B cell (primary cell): ENCODE measurements around the gene CUEDC2. TPM values are rescaled to one million over a fixed set of nuclear protein-coding genes. Genes with fewer than 3 reads are reported as not detected.

Experiments used
- ATAC-seq: fragments of 200-7000 bp; cut with Tn5 transposase; one replicate; pipeline ENCODE4 v1.10.0; 2021; ENCODE audit warnings: low read depth, mild to moderate bottlenecking, moderate number of reproducible peaks, moderate library complexity
- CTCF ChIA-PET: fragments of 350-600 bp; sonication (Branson Sonifier 250); formaldehyde crosslinking; loops from one replicate; lab custom pipeline; 2021; ENCODE audit warnings: antibody characterized with exemption, inconsistent platforms; lab: Charles Lee
- POLR2A ChIA-PET: fragments of 350-600 bp; sonication (Branson Sonifier 250); formaldehyde crosslinking; loops from one replicate; lab custom pipeline; 2021; ENCODE audit warnings: antibody characterized with exemption; lab: Charles Lee
- DNase-seq: peaks from one replicate; pipeline ENCODE4 v3.0.0; 2013
- H2AFZ ChIP-seq: 2 replicates; pipeline ENCODE4 v1.6.1; 2012; ENCODE audit warnings: mild to moderate bottlenecking, low read depth, low read length; ENCODE audit not compliant: insufficient read depth, poor library complexity, severe bottlenecking
- H3K27ac ChIP-seq, 2 donors: 1 replicate in 1 of 2; 2 replicates in 1 of 2; pipeline ENCODE4 v1.5.1; 2012 to 2013; ENCODE audit warnings: low read length in 2 of 2, mild to moderate bottlenecking in 2 of 2, moderate library complexity in 1 of 2
- H3K27me3 ChIP-seq, 4 experiments: fragments of 200-600 bp in 1 of 4; sonication (generic) in 1 of 4; replicated peaks in 1 of 4; 1 replicate in 2 of 4; 2 replicates in 2 of 4; pipeline versions ENCODE4 v1.6.1 to v1.7.0; 2013 to 2016; ENCODE audit warnings: low read length in 3 of 4, mild to moderate bottlenecking in 2 of 4, mixed read lengths in 1 of 4, moderate library complexity in 1 of 4; ENCODE audit not compliant: insufficient read depth in 4 of 4, control insufficient read depth in 3 of 4; ENCODE audit errors: control extremely low read depth in 1 of 4
- H3K36me3 ChIP-seq, 2 experiments: replicated peaks in 1 of 2; 1 replicate in 1 of 2; 2 replicates in 1 of 2; pipeline versions ENCODE4 v1.6.1 to v1.7.1; 2013; ENCODE audit warnings: low read length in 1 of 2; ENCODE audit not compliant: insufficient read depth in 2 of 2, control insufficient read depth in 1 of 2; ENCODE audit errors: control extremely low read depth in 1 of 2, extremely low read depth in 1 of 2
- H3K4me1 ChIP-seq, 2 donors: fragments of 200-600 bp in 1 of 2; sonication (generic) in 1 of 2; 1 replicate in 1 of 2; 2 replicates in 1 of 2; pipeline versions ENCODE4 v1.5.1 to v1.6.1; 2013 to 2017; ENCODE audit warnings: low read length in 2 of 2; ENCODE audit not compliant: control insufficient read depth in 2 of 2, insufficient read depth in 2 of 2
- H3K4me2 ChIP-seq: replicated peaks from 2 replicates; pipeline ENCODE3; 2012; ENCODE audit warnings: mild to moderate bottlenecking, low read depth, low read length; ENCODE audit not compliant: poor library complexity, severe bottlenecking
- H3K4me3 ChIP-seq, 5 experiments: fragments of 200-600 bp in 1 of 5; sonication (generic) in 1 of 5; 1 replicate in 3 of 5; 2 replicates in 2 of 5; pipeline versions ENCODE4 v1.5.1 to v1.7.0; 2011 to 2016; ENCODE audit warnings: low read length in 4 of 5, mild to moderate bottlenecking in 4 of 5, low read depth in 2 of 5, control low read depth in 1 of 5, moderate library complexity in 1 of 5; ENCODE audit not compliant: insufficient read depth in 1 of 5; ENCODE audit errors: control extremely low read depth in 1 of 5, extremely low read depth in 1 of 5
- H3K79me2 ChIP-seq: fragments of 200-600 bp; sonication (generic); one replicate; pipeline ENCODE4 v1.6.0; 2016; ENCODE audit warnings: low read length; ENCODE audit not compliant: control insufficient read depth, insufficient read depth
- H3K9ac ChIP-seq: fragments of 200-600 bp; sonication (generic); 2 replicates; pipeline ENCODE4 v1.6.1; 2017; ENCODE audit warnings: mild to moderate bottlenecking, low read length, moderate library complexity
- H3K9me3 ChIP-seq, 3 donors: one replicate each; pipeline versions ENCODE4 v1.6.1 to v1.7.1; 2013; ENCODE audit warnings: low read length in 2 of 3; ENCODE audit not compliant: control insufficient read depth in 2 of 3, insufficient read depth in 1 of 3; ENCODE audit errors: control extremely low read depth in 1 of 3
- H4K20me1 ChIP-seq: 2 replicates; pipeline ENCODE4 v1.6.0; 2012; ENCODE audit warnings: mild to moderate bottlenecking, low read length; ENCODE audit not compliant: insufficient read depth, control insufficient read depth, poor library complexity, severe bottlenecking
- H3K27ac Mint-ChIP-seq: one replicate; pipeline ENCODE4 v1.8.0; 2021; ENCODE audit warnings: mixed read lengths
- H3K27me3 Mint-ChIP-seq: one replicate; pipeline ENCODE4 v1.8.0; 2021; ENCODE audit warnings: mixed read lengths
- H3K4me1 Mint-ChIP-seq: one replicate; pipeline ENCODE4 v1.8.0; 2021; ENCODE audit warnings: mixed read lengths
- H3K4me3 Mint-ChIP-seq: one replicate; pipeline ENCODE4 v1.8.0; 2021; ENCODE audit warnings: mixed read lengths
- H3K9me3 Mint-ChIP-seq: one replicate; pipeline ENCODE4 v1.8.0; 2022; ENCODE audit warnings: mixed read lengths; ENCODE audit not compliant: insufficient read depth
- CTCF ChIP-seq: fragments of 200-600 bp; IDR thresholded peaks from one replicate; pipeline ENCODE4 v1.8.0; 2022; ENCODE audit warnings: antibody characterized with exemption, mild to moderate bottlenecking
- EZH2 ChIP-seq: IDR thresholded peaks from 2 replicates; pipeline ENCODE4 v1.6.1; 2012; ENCODE audit warnings: borderline replicate concordance, low read depth, mild to moderate bottlenecking, moderate library complexity, low read length; ENCODE audit not compliant: insufficient read depth, poor library complexity, severe bottlenecking
- WGBS: methylation state at CpG from one replicate; pipeline ENCODE4 v1.1.5; 2013; ENCODE audit warnings: missing lambda C conversion rate; ENCODE audit not compliant: insufficient coverage; 5-methylcytosine and 5-hydroxymethylcytosine counted together
- intact Hi-C: fragments of 100-400 bp; cut with micrococcal nuclease; formaldehyde crosslinking; loops from one replicate; pipeline ENCODE4 v1.10.0; 2022
- polyA plus RNA-seq: library from polyadenylated mRNA; depleted of rRNA; stranded (reverse); fragments of >200 nt; gene quantifications from 2 replicates; pipeline ENCODE4 v1.2.3, GENCODE V29; 2012
- total RNA-seq, 2 donors: library from RNA; stranded (reverse); fragments of 120-200 nt in 1 of 2; gene quantifications; 1 replicate in 1 of 2; 2 replicates in 1 of 2; pipeline versions ENCODE4 v1.2.3 to v1.2.4, GENCODE V29; 2013 to 2022

The CUEDC2 gene
- total and polyA plus RNA-seq, 2 donors (not counting 1 experiment from before 2014, with no cell fraction given), result 35.6 to 49.4 TPM

GRCh38 chr10:102400076-102400475 is 32.3 kb downstream of the CUEDC2 start:
- peaks cover 0 to 56% of the 10 kb centered on the region in 2 experiments for H3K36me3 ChIP-seq
- H3K9me3 ChIP-seq, result no peaks in the 10 kb centered on the region
- peaks cover 88% of the 10 kb centered on the region for H4K20me1 ChIP-seq
- peaks cover 46% of the 10 kb centered on the region for H3K4me1 Mint-ChIP-seq
- ATAC-seq, result no peak
- no peaks in the 10 kb centered on the region for H3K9me3 Mint-ChIP-seq
- no peak for DNase-seq
- no peaks in the 10 kb centered on the region for H3K27me3 ChIP-seq
- POLR2A ChIA-PET, result interaction anchor here (0.6 to 2.6 kb wide), 4 partner anchors 21 to 246 kb away, joined by 3 to 11 read pairs (median 6); partner anchors contain the start of genes C10orf95, CUEDC2 and FBXL15
- peak overlapping the region; percentile 74 to 80 for H3K27ac ChIP-seq
- peak overlapping the region; percentile 57 for H3K9ac ChIP-seq
- H3K4me1 ChIP-seq, result peaks cover 36 to 46% of the 10 kb centered on the region in 2 donors
- H3K27ac Mint-ChIP-seq, result peak overlapping the region; percentile 92
- intact Hi-C loops, result no loop called here
- TF ChIP-seq EZH2 (no peak), CTCF (no peak)
- CTCF ChIA-PET, result interaction anchor here (0.6 to 8.8 kb wide), 16 partner anchors 10 to 242 kb away, joined by 3 to 108 read pairs (median 6); partner anchors contain the start of genes C10orf95, CUEDC2, FBXL15 and PITX3
- peak overlapping the region; percentile 87 for H3K4me2 ChIP-seq
- no peaks in the 10 kb centered on the region for H3K27me3 Mint-ChIP-seq
- WGBS, result 95% methylated on average over 11 of the region's 17 CpGs
- H3K79me2 ChIP-seq, result peaks cover 41% of the 10 kb centered on the region
- H3K4me3 Mint-ChIP-seq, result peak overlapping the region; percentile 82
- no peak overlapping the region for H3K4me3 ChIP-seq
- no peak overlapping the region for H2AFZ ChIP-seq
